ENCODE data around the gene TUBB. TPM values are rescaled to one million over a fixed set of nuclear protein-coding genes. Genes with fewer than 3 reads are reported as not detected.

TUBB gene
- total and polyA plus RNA-seq, 2 donors (not counting 3 experiments of a cell fraction or from before 2014, with no cell fraction given) = 1,276 to 1,408 TPM

DNA sequence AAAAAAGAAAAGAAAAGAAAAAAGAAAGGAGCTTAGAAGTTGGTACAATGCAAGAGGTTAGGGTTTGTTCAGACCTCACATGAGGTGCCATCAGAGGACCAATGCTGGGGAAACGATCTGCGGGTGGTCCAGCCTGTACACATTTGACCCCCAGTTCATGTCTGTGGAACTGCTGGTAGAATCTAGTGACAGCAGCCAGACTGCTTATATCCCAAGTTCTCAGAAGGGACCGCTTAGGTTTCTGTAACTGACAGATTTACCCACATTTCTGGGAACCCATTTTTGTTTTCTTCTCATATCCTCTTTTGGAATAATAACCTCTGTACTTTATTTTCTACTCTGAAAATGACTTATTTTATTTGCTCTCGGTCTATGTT, 38.4 kb upstream of the TUBB start:
- Histone ChIP-seq H3K4me2 (ENCODE audit: insufficient read depth, low read length) (peak overlapping the region; percentile 85), H3K9me3 (replicated peaks; ENCODE audit: control insufficient read depth, insufficient read depth, low read length) (no peaks in the 10 kb centered on the region), H3K9ac (replicated peaks; ENCODE audit: extremely low read depth, insufficient read depth, low read length) (peak overlapping the region; percentile 91), H4K20me1 (replicated peaks; ENCODE audit: control insufficient read depth, extremely low read depth, insufficient read depth, low read length) (no peaks in the 10 kb centered on the region), H3K4me1 (ENCODE audit: control insufficient read depth, extremely low read depth, insufficient read depth, low read length) (peaks cover 34% of the 10 kb centered on the region), H3K9me1 (replicated peaks; ENCODE audit: control insufficient read depth, extremely low read depth, insufficient read depth, low read length) (no peaks in the 10 kb centered on the region), H3K27me3 (ENCODE audit: control insufficient read depth in 2 of 2, insufficient read depth in 2 of 2, low read length in 2 of 2) (no peaks in the 10 kb centered on the region), H3K4me3 (replicated peaks in 1 of 3; ENCODE audit: insufficient read depth in 1 of 3, low read depth in 1 of 3, low read length in 3 of 3) (peak overlapping the region; percentile 81 to 93 (median 87)), H3K79me2 (ENCODE audit: control insufficient read depth, insufficient read depth, low read length) (peaks cover 85% of the 10 kb centered on the region), H3K36me3 (ENCODE audit: control insufficient read depth in 2 of 2, extremely low read depth in 1 of 2, insufficient read depth in 2 of 2, low read length in 2 of 2) (peaks cover 4 to 12% of the 10 kb centered on the region in 2 experiments), H2AFZ (ENCODE audit: low read depth, low read length) (no peak overlapping the region), H3K27ac (ENCODE audit: insufficient read depth, low read depth, low read length) (peak overlapping the region; percentile 94)
- BruUV-seq (replicated peaks) = TSS peak; percentile 0
- dilution Hi-C loops (cut with MboI; ENCODE audit: extremely low pct_ligation_motif_present, low sequenced_read_pairs) (no loop called here), intact Hi-C loops (cut with micrococcal nuclease) (loop anchor here (1.0 to 2.0 kb wide), 3 partner anchors 36 to 405 kb away; partner anchors contain the start of gene MDC1)
- ChIA-PET CTCF (interaction anchor here (0.6 to 6.6 kb wide), 8 partner anchors 8 to 406 kb away, joined by 3 to 296 read pairs (median 10); partner anchors contain the start of genes DHX16, MDC1 and TUBB), POLR2A (interaction anchor here (0.5 to 3.7 kb wide), 4 partner anchors 9 to 154 kb away, joined by 3 to 34 read pairs (median 12); partner anchors contain the start of genes DHX16 and MDC1)
- FAIRE-seq = peak; percentile 48
- no peak for DNase-seq (ENCODE audit: low read depth, low spot score)
- TF ChIP-seq FOS (IDR thresholded peaks at IDR 0.05; ENCODE audit: borderline replicate concordance, insufficient read depth, low read length) = no peak
- TF ChIP-seq MYC (IDR thresholded peaks at IDR 0.05; ENCODE audit: low read depth, low read length) = no peak
- no peak for TF ChIP-seq POLR2A (IDR thresholded peaks at IDR 0.05; ENCODE audit: low read depth, low read length)
- TF ChIP-seq JUN (IDR thresholded peaks at IDR 0.05; ENCODE audit: borderline replicate concordance, insufficient read depth, insufficient read length, low read depth) = no peak
- TF ChIP-seq, protein P1, sequence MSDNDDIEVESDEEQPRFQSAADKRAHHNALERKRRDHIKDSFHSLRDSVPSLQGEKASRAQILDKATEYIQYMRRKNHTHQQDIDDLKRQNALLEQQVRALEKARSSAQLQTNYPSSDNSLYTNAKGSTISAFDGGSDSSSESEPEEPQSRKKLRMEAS (IDR thresholded peaks at IDR 0.05; ENCODE audit: insufficient read depth, insufficient read length) = no peak
- no peak for TF ChIP-seq GATA2 (IDR thresholded peaks at IDR 0.05; ENCODE audit: insufficient read depth, insufficient read length, low read depth, low read length)
- TF ChIP-seq EZH2 (IDR thresholded peaks at IDR 0.05; ENCODE audit: borderline replicate concordance, low read depth, low read length, severe bottlenecking) = no peak
- TF ChIP-seq POLR2AphosphoS5 (IDR thresholded peaks at IDR 0.05; ENCODE audit: insufficient read depth, low read depth, low read length) = no peak
- TF ChIP-seq, protein P2, sequence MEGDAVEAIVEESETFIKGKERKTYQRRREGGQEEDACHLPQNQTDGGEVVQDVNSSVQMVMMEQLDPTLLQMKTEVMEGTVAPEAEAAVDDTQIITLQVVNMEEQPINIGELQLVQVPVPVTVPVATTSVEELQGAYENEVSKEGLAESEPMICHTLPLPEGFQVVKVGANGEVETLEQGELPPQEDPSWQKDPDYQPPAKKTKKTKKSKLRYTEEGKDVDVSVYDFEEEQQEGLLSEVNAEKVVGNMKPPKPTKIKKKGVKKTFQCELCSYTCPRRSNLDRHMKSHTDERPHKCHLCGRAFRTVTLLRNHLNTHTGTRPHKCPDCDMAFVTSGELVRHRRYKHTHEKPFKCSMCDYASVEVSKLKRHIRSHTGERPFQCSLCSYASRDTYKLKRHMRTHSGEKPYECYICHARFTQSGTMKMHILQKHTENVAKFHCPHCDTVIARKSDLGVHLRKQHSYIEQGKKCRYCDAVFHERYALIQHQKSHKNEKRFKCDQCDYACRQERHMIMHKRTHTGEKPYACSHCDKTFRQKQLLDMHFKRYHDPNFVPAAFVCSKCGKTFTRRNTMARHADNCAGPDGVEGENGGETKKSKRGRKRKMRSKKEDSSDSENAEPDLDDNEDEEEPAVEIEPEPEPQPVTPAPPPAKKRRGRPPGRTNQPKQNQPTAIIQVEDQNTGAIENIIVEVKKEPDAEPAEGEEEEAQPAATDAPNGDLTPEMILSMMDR (IDR thresholded peaks at IDR 0.05; ENCODE audit: extremely low read depth in 1 of 2, insufficient read depth in 1 of 2, low read depth in 1 of 2, low read length in 2 of 2) = no peak
